Stimulated activated CD8-positive, alpha-beta memory T cell treated with anti-CD3 and anti-CD28 coated beads, Interleukin-2, amount 100 ng/mL, for 1 hour (primary cell): ENCODE measurements around the gene TM4SF5.

Experiments used
- DNase-seq, 2 donors: peaks; one replicate each; pipeline ENCODE4 v3.0.0-alpha.2; 2020; ENCODE audit warnings: low read depth in 2 of 2

Gene TM4SF5

GRCh38 chr17:4771519-4772234, at the start of gene TM4SF5:
TSS of gene TM4SF5 (plus strand) at chr17:4771886. CDS start at chr17:4771923, 37 bp downstream.
- no peak for DNase-seq

- no peak for DNase-seq
Measured at GRCh38 chr17:4722678-4723240, 48.9 kb upstream of the TM4SF5 start.

GRCh38 chr17:4724650-4725049, 47.0 kb upstream of the TM4SF5 start:
- DNase-seq, result no peak

GRCh38 chr17:4725646-4726310, 45.9 kb upstream of the TM4SF5 start:
- DNase-seq, result no peak

- no peak for DNase-seq
Measured at GRCh38 chr17:4728124-4728523, 43.6 kb upstream of the TM4SF5 start.

GRCh38 chr17:4733073-4733531, 38.6 kb upstream of the TM4SF5 start:
- DNase-seq, result no peak

GRCh38 chr17:4734857-4735475, 36.7 kb upstream of the TM4SF5 start:
- no peak for DNase-seq

GRCh38 chr17:4735876-4736651, 35.6 kb upstream of the TM4SF5 start:
- no peak for DNase-seq

- DNase-seq, result no peak
Measured at GRCh38 chr17:4738136-4739121, 33.3 kb upstream of the TM4SF5 start.

- peak; percentile 15 to 34 for DNase-seq
Measured at GRCh38 chr17:4739122-4740024, 32.3 kb upstream of the TM4SF5 start, which contains the start of the genes CXCL16 and ZMYND15. TSS of gene CXCL16 (minus strand) at chr17:4739928. CDS start at chr17:4739339, 589 bp downstream. TSS of gene ZMYND15 (plus strand) at chr17:4739833. CDS start at chr17:4740549, 716 bp downstream.

- no peak for DNase-seq
Measured at GRCh38 chr17:4740025-4740351, 31.7 kb upstream of the TM4SF5 start.

GRCh38 chr17:4740584-4740983, 31.1 kb upstream of the TM4SF5 start:
- no peak for DNase-seq

- DNase-seq, result no peak
Measured at GRCh38 chr17:4741544-4741943, 30.1 kb upstream of the TM4SF5 start.

- no peak for DNase-seq
Measured at GRCh38 chr17:4742133-4742532, 29.6 kb upstream of the TM4SF5 start.

- DNase-seq, result no peak
Measured at GRCh38 chr17:4742629-4743028, 29.1 kb upstream of the TM4SF5 start.

- DNase-seq, result no peak
Measured at GRCh38 chr17:4743216-4743615, 28.5 kb upstream of the TM4SF5 start.

- DNase-seq, result no peak
Measured at GRCh38 chr17:4743898-4744297, 27.8 kb upstream of the TM4SF5 start.

GRCh38 chr17:4744999-4745969, 26.4 kb upstream of the TM4SF5 start:
- DNase-seq, result no peak
